HepG2 (cell line): Measurements from ENCODE around the gene C12orf60. TPM values are rescaled to one million over a fixed set of nuclear protein-coding genes. Genes with fewer than 3 reads are reported as not detected.

Experiments
- CREBL2 ChIP-seq: sonication (generic); formaldehyde crosslinking; IDR thresholded peaks from 2 replicates; pipeline ENCODE4 v1.8.1; 2023; ENCODE audit warnings: missing genetic modification reagents, mild to moderate bottlenecking, borderline replicate concordance
- CREM ChIP-seq, 2 experiments: sonication (generic) in 1 of 2; formaldehyde crosslinking in 1 of 2; IDR thresholded peaks; 2 replicates each; pipeline versions ENCODE4 v1.4.0 to v1.6.1; 2016 to 2020; ENCODE audit warnings: antibody characterized with exemption in 1 of 2, mild to moderate bottlenecking in 1 of 2, missing genetic modification reagents in 1 of 2
- EEA1 ChIP-seq: sonication (generic); formaldehyde crosslinking; IDR thresholded peaks from 2 replicates; pipeline ENCODE4 v1.5.1; 2020; ENCODE audit warnings: mild to moderate bottlenecking, missing genetic modification reagents, borderline replicate concordance
- ISX ChIP-seq: sonication (generic); formaldehyde crosslinking; conservative IDR thresholded peaks from 2 replicates; pipeline ENCODE4 v1.5.0; 2020; ENCODE audit warnings: missing genetic modification reagents
- KLF15 ChIP-seq: sonication (generic); formaldehyde crosslinking; IDR thresholded peaks from 2 replicates; pipeline ENCODE4 v1.8.1; 2023; ENCODE audit warnings: borderline replicate concordance, mild to moderate bottlenecking, inconsistent platforms, missing genetic modification reagents, mixed read lengths
- NCOA1 ChIP-seq: sonication (generic); formaldehyde crosslinking; IDR thresholded peaks from 2 replicates; pipeline ENCODE4 v1.9.0; 2021; ENCODE audit warnings: missing genetic modification reagents
- PLRG1 ChIP-seq: fragments of 450-650 bp; conservative IDR thresholded peaks from 2 replicates; pipeline ENCODE4 v1.6.1; 2016
- RFX5 ChIP-seq: IDR thresholded peaks from 2 replicates; pipeline ENCODE4 v1.6.1; 2011; ENCODE audit warnings: low read depth, low read length, improper control_type of control experiment
- SIX1 ChIP-seq: sonication (generic); formaldehyde crosslinking; IDR thresholded peaks from 2 replicates; pipeline ENCODE4 v1.4.0; 2020; ENCODE audit warnings: missing genetic modification reagents, borderline replicate concordance
- ZNF224 ChIP-seq: sonication (generic); formaldehyde crosslinking; IDR thresholded peaks from 2 replicates; pipeline ENCODE4 v1.5.0; 2020; ENCODE audit warnings: mild to moderate bottlenecking, missing genetic modification reagents
- ZNF572 ChIP-seq: sonication (generic); formaldehyde crosslinking; IDR thresholded peaks from 2 replicates; pipeline ENCODE4 v1.5.1; 2020; ENCODE audit warnings: mild to moderate bottlenecking, missing genetic modification reagents
- ZNF577 ChIP-seq: sonication (generic); formaldehyde crosslinking; IDR thresholded peaks from 2 replicates; pipeline ENCODE4 v1.4.0; 2020; ENCODE audit warnings: mild to moderate bottlenecking, low read depth, missing genetic modification reagents, borderline replicate concordance
- ZNF724P ChIP-seq: sonication (generic); formaldehyde crosslinking; IDR thresholded peaks from 2 replicates; pipeline ENCODE4 v1.8.0; 2022; ENCODE audit warnings: missing genetic modification reagents, borderline replicate concordance
- ZNF788 ChIP-seq: sonication (generic); formaldehyde crosslinking; IDR thresholded peaks from 2 replicates; pipeline ENCODE4 v1.5.0; 2020; ENCODE audit warnings: mild to moderate bottlenecking, missing genetic modification reagents, borderline replicate concordance
- ZNF800 ChIP-seq: sonication (generic); formaldehyde crosslinking; IDR thresholded peaks from 2 replicates; pipeline ENCODE4 v1.4.0; 2020; ENCODE audit warnings: missing genetic modification reagents
- polyA plus RNA-seq, 8 experiments: library from polyadenylated mRNA; depleted of rRNA in 3 of 8; stranded (reverse) in 7 of 8; unstranded in 1 of 8; fragments of >200 nt; fragmentation: Illumina TruSeq in 4 of 8; extraction: Trizol in 4 of 8; gene quantifications; 2 replicates each; pipeline versions ENCODE4 v1.2.1 to v1.2.3, GENCODE V29; 2011 to 2016; ENCODE audit warnings: low read depth in 4 of 8, missing spikeins in 1 of 8, mixed read lengths in 1 of 8; ENCODE audit not compliant: insufficient read depth in 1 of 8
- total RNA-seq, 5 experiments: library from RNA; depleted of rRNA; stranded (reverse); fragments of >200 nt; fragmentation: Illumina TruSeq; extraction: Trizol; gene quantifications; 2 replicates each; pipeline ENCODE4 v1.2.3, GENCODE V29; 2016; ENCODE audit warnings: low read depth in 1 of 5
- TF ChIP-seq, protein P1 (sequence below): sonication (generic); formaldehyde crosslinking; IDR thresholded peaks from 2 replicates; pipeline ENCODE4 v1.9.0; 2021; ENCODE audit warnings: missing genetic modification reagents, borderline replicate concordance
- TF ChIP-seq, protein P2 (sequence below): sonication (generic); formaldehyde crosslinking; IDR thresholded peaks from 2 replicates; pipeline ENCODE4 v1.4.0; 2020; ENCODE audit warnings: low read depth, mild to moderate bottlenecking, missing genetic modification reagents
- TF ChIP-seq, protein P3 (sequence below): sonication (generic); formaldehyde crosslinking; IDR thresholded peaks from 2 replicates; pipeline ENCODE4 v1.5.0; 2020; ENCODE audit warnings: missing genetic modification reagents

C12orf60 gene
- total and polyA plus RNA-seq, 2 of the 13 experiments (the other 11 are each of a cell fraction or from before 2014, with no cell fraction given): 0.55 to 1.4 TPM

DNA sequence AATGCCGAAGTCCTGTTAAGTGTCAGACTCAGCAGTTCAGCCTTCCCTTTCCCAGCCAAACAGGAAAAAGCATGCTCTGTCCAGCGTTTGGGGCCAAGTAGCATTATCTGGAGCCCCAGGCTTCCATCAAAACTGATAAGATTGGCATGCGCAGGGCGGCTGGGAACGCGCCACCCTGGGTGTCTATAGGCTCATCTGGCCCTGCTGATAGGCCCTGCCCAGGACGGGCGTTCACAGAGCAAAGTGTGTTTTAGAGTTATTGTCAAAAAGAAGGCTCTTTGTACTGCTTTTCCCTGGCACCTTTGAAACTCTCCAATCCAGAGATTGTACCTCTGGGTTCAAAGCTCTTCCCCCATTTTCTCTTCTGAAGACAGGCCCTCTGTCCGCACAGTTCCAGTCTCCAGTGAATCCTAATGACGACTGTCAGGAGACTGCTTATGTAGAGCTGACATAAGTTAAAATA, 40.0 kb downstream of the C12orf60 start, which contains the start of gene ART4 (continued):
- TF ChIP-seq, protein P1, sequence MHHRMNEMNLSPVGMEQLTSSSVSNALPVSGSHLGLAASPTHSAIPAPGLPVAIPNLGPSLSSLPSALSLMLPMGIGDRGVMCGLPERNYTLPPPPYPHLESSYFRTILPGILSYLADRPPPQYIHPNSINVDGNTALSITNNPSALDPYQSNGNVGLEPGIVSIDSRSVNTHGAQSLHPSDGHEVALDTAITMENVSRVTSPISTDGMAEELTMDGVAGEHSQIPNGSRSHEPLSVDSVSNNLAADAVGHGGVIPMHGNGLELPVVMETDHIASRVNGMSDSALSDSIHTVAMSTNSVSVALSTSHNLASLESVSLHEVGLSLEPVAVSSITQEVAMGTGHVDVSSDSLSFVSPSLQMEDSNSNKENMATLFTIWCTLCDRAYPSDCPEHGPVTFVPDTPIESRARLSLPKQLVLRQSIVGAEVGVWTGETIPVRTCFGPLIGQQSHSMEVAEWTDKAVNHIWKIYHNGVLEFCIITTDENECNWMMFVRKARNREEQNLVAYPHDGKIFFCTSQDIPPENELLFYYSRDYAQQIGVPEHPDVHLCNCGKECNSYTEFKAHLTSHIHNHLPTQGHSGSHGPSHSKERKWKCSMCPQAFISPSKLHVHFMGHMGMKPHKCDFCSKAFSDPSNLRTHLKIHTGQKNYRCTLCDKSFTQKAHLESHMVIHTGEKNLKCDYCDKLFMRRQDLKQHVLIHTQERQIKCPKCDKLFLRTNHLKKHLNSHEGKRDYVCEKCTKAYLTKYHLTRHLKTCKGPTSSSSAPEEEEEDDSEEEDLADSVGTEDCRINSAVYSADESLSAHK (CRISPR knock-in tag): no peak
- 0 out of 2 replicates have a peak, but pooled peaks have one; percentile 49 for TF ChIP-seq ZNF224 (CRISPR knock-in tag)
- TF ChIP-seq SIX1 (CRISPR knock-in tag): 0 out of 2 replicates have a peak, but pooled peaks have one; percentile 26
- TF ChIP-seq, protein P2, sequence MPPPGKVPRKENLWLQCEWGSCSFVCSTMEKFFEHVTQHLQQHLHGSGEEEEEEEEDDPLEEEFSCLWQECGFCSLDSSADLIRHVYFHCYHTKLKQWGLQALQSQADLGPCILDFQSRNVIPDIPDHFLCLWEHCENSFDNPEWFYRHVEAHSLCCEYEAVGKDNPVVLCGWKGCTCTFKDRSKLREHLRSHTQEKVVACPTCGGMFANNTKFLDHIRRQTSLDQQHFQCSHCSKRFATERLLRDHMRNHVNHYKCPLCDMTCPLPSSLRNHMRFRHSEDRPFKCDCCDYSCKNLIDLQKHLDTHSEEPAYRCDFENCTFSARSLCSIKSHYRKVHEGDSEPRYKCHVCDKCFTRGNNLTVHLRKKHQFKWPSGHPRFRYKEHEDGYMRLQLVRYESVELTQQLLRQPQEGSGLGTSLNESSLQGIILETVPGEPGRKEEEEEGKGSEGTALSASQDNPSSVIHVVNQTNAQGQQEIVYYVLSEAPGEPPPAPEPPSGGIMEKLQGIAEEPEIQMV (CRISPR knock-in tag): no peak
- no peak for TF ChIP-seq KLF15
- no peak for TF ChIP-seq PLRG1
- no peak for TF ChIP-seq NCOA1
- TF ChIP-seq ZNF800 (CRISPR knock-in tag): no peak
- no peak for TF ChIP-seq EEA1 (CRISPR knock-in tag)
- TF ChIP-seq CREM (IDR thresholded peaks at IDR 0.05): peak; percentile 44; the same call in 1 of the 2 replicates
- TF ChIP-seq CREM (CRISPR knock-in tag; IDR thresholded peaks at IDR 0.05): no peak
- TF ChIP-seq CREBL2 (CRISPR knock-in tag): no peak
- TF ChIP-seq ZNF577: no peak
- TF ChIP-seq ISX (CRISPR knock-in tag): no peak
- TF ChIP-seq ZNF572: no peak
- TF ChIP-seq, protein P3, sequence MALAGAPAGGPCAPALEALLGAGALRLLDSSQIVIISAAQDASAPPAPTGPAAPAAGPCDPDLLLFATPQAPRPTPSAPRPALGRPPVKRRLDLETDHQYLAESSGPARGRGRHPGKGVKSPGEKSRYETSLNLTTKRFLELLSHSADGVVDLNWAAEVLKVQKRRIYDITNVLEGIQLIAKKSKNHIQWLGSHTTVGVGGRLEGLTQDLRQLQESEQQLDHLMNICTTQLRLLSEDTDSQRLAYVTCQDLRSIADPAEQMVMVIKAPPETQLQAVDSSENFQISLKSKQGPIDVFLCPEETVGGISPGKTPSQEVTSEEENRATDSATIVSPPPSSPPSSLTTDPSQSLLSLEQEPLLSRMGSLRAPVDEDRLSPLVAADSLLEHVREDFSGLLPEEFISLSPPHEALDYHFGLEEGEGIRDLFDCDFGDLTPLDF (CRISPR knock-in tag): no peak
- no peak for TF ChIP-seq RFX5
- TF ChIP-seq ZNF788 (CRISPR knock-in tag): no peak; the same call in 1 of the 2 replicates
- no peak for TF ChIP-seq ZNF724P (CRISPR knock-in tag)
